Activated CD4-positive, alpha-beta T cell treated with anti-CD3 and anti-CD28 coated beads for 1 hour (primary cell): ENCODE data around the gene ATP6V1G2.
"Not testable (repeated sequence)": the region's sequence is repeated elsewhere in the genome, so short reads cannot be mapped to it uniquely, and the experiment has no call there.

Source experiments
- DNase-seq: peaks from one replicate; pipeline ENCODE4 v3.0.0-alpha.2; 2020

Gene ATP6V1G2

DNA sequence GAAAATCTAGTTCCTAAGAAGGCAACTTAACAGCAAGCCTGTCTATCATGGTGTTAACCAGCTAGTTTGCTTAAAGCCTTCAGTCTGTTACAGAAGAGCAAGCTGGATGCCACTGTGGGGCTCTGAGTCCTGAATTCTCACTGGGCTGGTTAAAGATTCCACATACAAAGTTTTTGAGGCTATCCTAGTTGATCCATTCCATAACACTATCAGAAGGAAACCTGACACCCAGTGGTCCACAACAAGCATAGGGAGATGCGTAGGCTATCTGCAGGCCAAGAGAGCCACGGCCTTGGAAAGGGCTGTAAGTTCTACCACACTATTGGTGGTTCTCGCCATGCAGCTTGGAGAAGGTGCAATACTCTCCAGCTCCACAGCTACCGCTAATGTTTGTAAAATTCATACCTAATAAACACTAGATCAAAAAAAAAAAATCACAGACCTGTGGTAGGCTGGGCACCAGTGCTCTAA is 18.1 kb downstream of the ATP6V1G2 start:
- DNase-seq, result no peak

- DNase-seq, result no peak
These were observed 20.3 kb downstream of the ATP6V1G2 start for GRCh38 chr6:31525932-31526591.

GRCh38 chr6:31525553-31525931 is 20.9 kb downstream of the ATP6V1G2 start:
- no peak for DNase-seq

- DNase-seq, result no peak
These were observed 24.6 kb downstream of the ATP6V1G2 start for GRCh38 chr6:31521835-31522234.

DNA sequence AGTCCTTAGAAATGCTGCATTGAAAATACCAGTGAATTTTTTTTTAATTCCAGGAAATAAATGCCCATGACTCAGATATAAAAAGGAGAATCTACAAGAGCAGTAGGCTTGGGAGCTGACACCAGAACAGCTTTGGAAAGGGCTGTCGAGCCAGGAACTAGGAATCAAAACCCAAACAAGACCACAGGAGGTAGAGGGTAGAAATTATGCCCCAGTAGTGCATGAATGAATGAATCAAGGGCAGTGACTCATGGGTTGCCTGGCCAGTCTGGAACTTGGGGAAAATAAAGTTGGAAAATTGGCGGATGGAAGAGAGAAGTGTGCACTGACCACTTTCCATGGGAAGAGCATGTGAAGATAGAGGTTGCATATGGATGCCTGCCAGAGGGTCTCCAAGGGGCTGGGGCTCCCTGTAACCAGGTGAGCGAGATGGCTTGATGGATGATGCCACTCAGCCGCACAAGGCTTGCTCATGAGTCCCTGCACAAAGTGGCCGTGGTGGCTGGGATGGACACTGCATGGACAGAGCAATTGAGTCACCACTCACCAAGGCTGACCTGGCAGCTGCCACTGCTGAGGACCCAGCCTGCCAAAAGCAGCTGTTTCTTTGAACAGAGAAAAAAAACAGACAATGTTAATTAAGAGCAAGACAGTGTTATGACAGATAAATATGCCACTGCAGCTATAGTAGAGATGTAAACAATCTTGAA is 32.8 kb downstream of the ATP6V1G2 start:
- no peak for DNase-seq

- no peak for DNase-seq
These were observed 36.4 kb downstream of the ATP6V1G2 start for GRCh38 chr6:31510007-31510406.

GRCh38 chr6:31509036-31509435 is 37.4 kb downstream of the ATP6V1G2 start:
- DNase-seq, result not testable (repeated sequence)

DNA sequence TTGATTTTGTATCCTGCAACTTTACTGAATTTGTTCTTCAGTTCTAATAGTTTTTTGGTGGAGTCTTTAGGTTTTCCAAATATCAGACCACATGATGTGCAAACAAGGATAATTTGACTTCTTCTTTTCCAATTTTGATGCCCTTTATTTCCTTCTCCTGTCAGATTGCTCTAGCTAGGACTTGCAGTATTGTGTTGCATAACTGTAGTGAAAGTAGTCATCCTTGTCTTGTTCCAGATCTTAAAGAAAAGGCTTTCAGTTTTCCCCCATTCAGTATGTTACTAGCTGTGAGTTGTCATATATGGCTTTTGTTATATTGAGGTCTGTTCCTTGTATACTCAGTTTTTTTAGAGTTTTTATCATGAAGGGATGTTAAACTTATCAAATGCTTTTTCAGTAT is 43.8 kb downstream of the ATP6V1G2 start:
- DNase-seq, result no peak

GRCh38 chr6:31499648-31500047 is 46.8 kb downstream of the ATP6V1G2 start:
- DNase-seq, result not testable (repeated sequence)

GRCh38 chr6:31498748-31499147 is 47.7 kb downstream of the ATP6V1G2 start:
- DNase-seq, result no peak

- peak; percentile 70 for DNase-seq
These were observed 48.6 kb downstream of the ATP6V1G2 start, which contains the start of gene MICB for GRCh38 chr6:31497531-31498476. Gene MICB, plus strand, starts transcription at chr6:31498145. Its CDS starts 49 bp downstream, at chr6:31498194.

- not testable (repeated sequence) for DNase-seq
These were observed 49.6 kb downstream of the ATP6V1G2 start for GRCh38 chr6:31496826-31497225.

GRCh38 chr6:31495580-31495979 is 50.8 kb downstream of the ATP6V1G2 start:
- DNase-seq, result no peak
